Trophoblast cell (in vitro differentiated cells and primary cell): ENCODE data around the gene FBXO42.

ENCODE experiments used
- DNase-seq, 2 donors: peaks; one replicate each; pipeline ENCODE4 v3.0.0-alpha.2; 2016
- H2AFZ ChIP-seq: 2 replicates; pipeline ENCODE4 v1.6.1; 2013; ENCODE audit warnings: low read length, moderate library complexity, mild to moderate bottlenecking; ENCODE audit not compliant: insufficient read depth, poor library complexity
- H2AK5ac ChIP-seq: 2 replicates; pipeline ENCODE4 v1.6.1; 2013; ENCODE audit warnings: mild to moderate bottlenecking, low read length
- H2BK120ac ChIP-seq: 2 replicates; pipeline ENCODE4 v1.6.1; 2013; ENCODE audit warnings: low read length, mild to moderate bottlenecking, moderate library complexity; ENCODE audit not compliant: insufficient read depth, poor library complexity
- H2BK12ac ChIP-seq: 2 replicates; pipeline ENCODE4 v1.6.1; 2013; ENCODE audit warnings: mild to moderate bottlenecking, low read length, moderate library complexity
- H2BK5ac ChIP-seq: 2 replicates; pipeline ENCODE4 v1.6.1; 2013; ENCODE audit warnings: low read length, low read depth, moderate library complexity, mild to moderate bottlenecking; ENCODE audit not compliant: poor library complexity
- H3K14ac ChIP-seq: 2 replicates; pipeline ENCODE4 v1.6.1; 2013; ENCODE audit warnings: mild to moderate bottlenecking, low read length
- H3K18ac ChIP-seq: 2 replicates; pipeline ENCODE4 v1.6.1; 2013; ENCODE audit warnings: mild to moderate bottlenecking, low read length
- H3K23ac ChIP-seq: 2 replicates; pipeline ENCODE4 v1.6.1; 2013; ENCODE audit warnings: low read length
- H3K27ac ChIP-seq: 2 replicates; pipeline ENCODE4 v1.5.1; 2013; ENCODE audit warnings: low read depth, mild to moderate bottlenecking, inconsistent platforms, low read length, moderate library complexity
- H3K27me3 ChIP-seq: 2 replicates; pipeline ENCODE4 v1.6.1; 2013; ENCODE audit warnings: inconsistent platforms, mild to moderate bottlenecking, low read length, moderate library complexity; ENCODE audit not compliant: insufficient read depth
- H3K36me3 ChIP-seq, 2 experiments: 1 replicate in 1 of 2; 2 replicates in 1 of 2; pipeline ENCODE4 v1.6.1; 2013; ENCODE audit warnings: low read length in 2 of 2, mild to moderate bottlenecking in 2 of 2, moderate library complexity in 1 of 2; ENCODE audit not compliant: insufficient read depth in 2 of 2, control insufficient read depth in 1 of 2
- H3K4ac ChIP-seq: 2 replicates; pipeline ENCODE4 v1.6.1; 2013; ENCODE audit warnings: low read depth, mild to moderate bottlenecking, low read length, moderate library complexity
- H3K4me1 ChIP-seq, 2 experiments: 1 replicate in 1 of 2; 2 replicates in 1 of 2; pipeline ENCODE4 v1.6.1; 2013; ENCODE audit warnings: low read length in 2 of 2, mild to moderate bottlenecking in 2 of 2, moderate library complexity in 1 of 2; ENCODE audit not compliant: insufficient read depth in 2 of 2, control insufficient read depth in 1 of 2
- H3K4me2 ChIP-seq: 2 replicates; pipeline ENCODE4 v1.6.1; 2013; ENCODE audit warnings: inconsistent platforms, mild to moderate bottlenecking, low read length, moderate library complexity
- H3K4me3 ChIP-seq: 2 replicates; pipeline ENCODE4 v1.5.1; 2013; ENCODE audit warnings: mild to moderate bottlenecking, low read depth, low read length, inconsistent platforms
- H3K79me1 ChIP-seq: one replicate; pipeline ENCODE4 v1.6.1; 2013; ENCODE audit warnings: low read length
- H3K79me2 ChIP-seq: 2 replicates; pipeline ENCODE4 v1.6.1; 2013; ENCODE audit warnings: low read length, mild to moderate bottlenecking; ENCODE audit not compliant: control insufficient read depth, insufficient read depth, poor library complexity
- H3K9ac ChIP-seq: 2 replicates; pipeline ENCODE4 v1.6.1; 2013; ENCODE audit warnings: mild to moderate bottlenecking, low read length
- H3K9me3 ChIP-seq: 2 replicates; pipeline ENCODE4 v1.6.1; 2013; ENCODE audit warnings: low read depth, mild to moderate bottlenecking, control low read depth, inconsistent platforms, low read length; ENCODE audit not compliant: insufficient read depth
- H4K12ac ChIP-seq: 2 replicates; pipeline ENCODE4 v1.6.1; 2013; ENCODE audit warnings: low read depth, mild to moderate bottlenecking, low read length, moderate library complexity
- H4K8ac ChIP-seq: 2 replicates; pipeline ENCODE4 v1.6.1; 2013; ENCODE audit warnings: low read depth, mild to moderate bottlenecking, low read length, moderate library complexity
- H4K91ac ChIP-seq: one replicate; pipeline ENCODE4 v1.6.1; 2013; ENCODE audit warnings: low read depth, mild to moderate bottlenecking, low read length, moderate library complexity
- WGBS: extraction: QIAGEN DNeasy Blood & Tissue Kit; methylation state at CpG from one replicate; pipeline ENCODE4 v1.1.7; 2013; ENCODE audit warnings: missing lambda C conversion rate; ENCODE audit not compliant: insufficient read length, insufficient coverage; ENCODE audit errors: extremely low coverage; 5-methylcytosine and 5-hydroxymethylcytosine counted together

The FBXO42 gene

GRCh38 chr1:16380868-16381267, 28.6 kb upstream of the FBXO42 start:
- Histone ChIP-seq H3K79me2 (peaks cover 15% of the 10 kb centered on the region), H2BK120ac (no peak overlapping the region), H3K23ac (no peak overlapping the region), H3K4me1 (peaks cover 10 to 11% of the 10 kb centered on the region in 2 experiments), H3K27me3 (no peaks in the 10 kb centered on the region), H3K9ac (no peak overlapping the region), H2AK5ac (no peak overlapping the region), H3K14ac (no peak overlapping the region), H3K36me3 (peaks cover 0 to 1% of the 10 kb centered on the region in 2 experiments), H3K4me3 (no peak overlapping the region), H4K91ac (no peak overlapping the region), H4K12ac (no peak overlapping the region), H3K4me2 (no peak overlapping the region), H3K4ac (no peak overlapping the region), H4K8ac (no peak overlapping the region), H3K27ac (no peak overlapping the region), H2BK5ac (no peak overlapping the region), H3K9me3 (no peaks in the 10 kb centered on the region), H3K18ac (no peak overlapping the region), H3K79me1 (no peaks in the 10 kb centered on the region), H2BK12ac (no peak overlapping the region), H2AFZ (no peak overlapping the region)
- DNase-seq = no peak
- no CpG with 5 or more reads among the region's 4 CpGs for WGBS

- Histone ChIP-seq H2AK5ac (no peak overlapping the region), H2AFZ (no peak overlapping the region), H2BK5ac (no peak overlapping the region), H3K36me3 (peaks cover 0 to 2% of the 10 kb centered on the region in 2 experiments), H3K23ac (no peak overlapping the region), H3K79me1 (no peaks in the 10 kb centered on the region), H2BK120ac (no peak overlapping the region), H3K9ac (no peak overlapping the region), H3K4me3 (no peak overlapping the region), H2BK12ac (no peak overlapping the region), H4K8ac (no peak overlapping the region), H3K14ac (no peak overlapping the region), H3K9me3 (no peaks in the 10 kb centered on the region), H4K91ac (no peak overlapping the region), H3K4ac (peak overlapping the region; percentile 80), H4K12ac (no peak overlapping the region), H3K18ac (peak overlapping the region; percentile 42), H3K4me1 (peaks cover 17 to 24% of the 10 kb centered on the region in 2 experiments), H3K27me3 (no peaks in the 10 kb centered on the region), H3K79me2 (peaks cover 13% of the 10 kb centered on the region), H3K4me2 (no peak overlapping the region), H3K27ac (no peak overlapping the region)
- no CpG with 5 or more reads among the region's 7 CpGs for WGBS
- DNase-seq = no peak
Observed at GRCh38 chr1:16378443-16378842, 26.2 kb upstream of the FBXO42 start.

GRCh38 chr1:16376971-16377370, 24.7 kb upstream of the FBXO42 start:
- Histone ChIP-seq H3K9ac (no peak overlapping the region), H3K14ac (no peak overlapping the region), H3K79me2 (peaks cover 14% of the 10 kb centered on the region), H4K91ac (no peak overlapping the region), H3K79me1 (no peaks in the 10 kb centered on the region), H3K36me3 (peaks cover 0 to 2% of the 10 kb centered on the region in 2 experiments), H2BK120ac (no peak overlapping the region), H2AFZ (no peak overlapping the region), H3K9me3 (no peaks in the 10 kb centered on the region), H4K12ac (no peak overlapping the region), H3K18ac (no peak overlapping the region), H3K4me2 (no peak overlapping the region), H4K8ac (no peak overlapping the region), H3K23ac (no peak overlapping the region), H3K4me1 (peaks cover 17 to 24% of the 10 kb centered on the region in 2 experiments), H3K27me3 (no peaks in the 10 kb centered on the region), H3K27ac (no peak overlapping the region), H3K4ac (peak overlapping the region; percentile 86), H2BK12ac (no peak overlapping the region), H2AK5ac (no peak overlapping the region), H2BK5ac (no peak overlapping the region), H3K4me3 (no peak overlapping the region)
- DNase-seq = no peak
- WGBS = no CpG with 5 or more reads among the region's 4 CpGs

- no peak overlapping the region for H3K4me3 ChIP-seq
- no peak overlapping the region for H2BK120ac ChIP-seq
- H4K12ac ChIP-seq = no peak overlapping the region
- no peak overlapping the region for H3K9ac ChIP-seq
- H3K79me1 ChIP-seq = no peaks in the 10 kb centered on the region
- H3K27me3 ChIP-seq = no peaks in the 10 kb centered on the region
- H2BK5ac ChIP-seq = no peak overlapping the region
- H3K18ac ChIP-seq = no peak overlapping the region
- H4K8ac ChIP-seq = no peak overlapping the region
- no peak overlapping the region for H3K23ac ChIP-seq
- H3K79me2 ChIP-seq = peaks cover 16% of the 10 kb centered on the region
- peaks cover 0 to 2% of the 10 kb centered on the region in 2 experiments for H3K36me3 ChIP-seq
- H2AK5ac ChIP-seq = no peak overlapping the region
- no peak overlapping the region for H3K14ac ChIP-seq
- DNase-seq = peak; percentile 38 to 67
- peak overlapping the region; percentile 2 for H3K27ac ChIP-seq
- no peak overlapping the region for H2AFZ ChIP-seq
- WGBS = no CpG with 5 or more reads among the region's 15 CpGs
- H4K91ac ChIP-seq = no peak overlapping the region
- H3K4me2 ChIP-seq = peak overlapping the region; percentile 40
- H3K4me1 ChIP-seq = peaks cover 19 to 26% of the 10 kb centered on the region in 2 experiments
- H2BK12ac ChIP-seq = no peak overlapping the region
- no peaks in the 10 kb centered on the region for H3K9me3 ChIP-seq
- H3K4ac ChIP-seq = peak overlapping the region; percentile 81
Observed at GRCh38 chr1:16375521-16376340, 23.5 kb upstream of the FBXO42 start.
